CD14-positive monocyte (primary cell): ENCODE measurements around the gene MAML3. TPM values are rescaled to one million over a fixed set of nuclear protein-coding genes. Genes with fewer than 3 reads are reported as not detected.

Source experiments
- DNase-seq, 3 donors: peaks; one replicate each; pipeline ENCODE4 v3.0.0-alpha.2; 2011 to 2022
- H2AFZ ChIP-seq: 2 replicates; pipeline ENCODE4 v1.6.0; 2012; ENCODE audit warnings: mild to moderate bottlenecking, low read depth, low read length, inconsistent platforms; ENCODE audit not compliant: insufficient read depth, poor library complexity, severe bottlenecking
- H3K27ac ChIP-seq, 2 donors: 1 replicate in 1 of 2; 2 replicates in 1 of 2; pipeline ENCODE4 v1.5.1; 2012 to 2013; ENCODE audit warnings: low read length in 2 of 2, control low read depth in 1 of 2, inconsistent platforms in 1 of 2, low read depth in 1 of 2, mild to moderate bottlenecking in 1 of 2
- H3K27me3 ChIP-seq, 2 donors: one replicate each; pipeline versions ENCODE4 v1.6.0 to v1.6.1; 2011 to 2013; ENCODE audit warnings: low read length in 2 of 2; ENCODE audit not compliant: control insufficient read depth in 2 of 2, insufficient read depth in 2 of 2
- H3K36me3 ChIP-seq, 2 donors: replicated peaks in 1 of 2; 1 replicate in 1 of 2; 2 replicates in 1 of 2; pipeline versions ENCODE4 v1.5.1 to v1.6.1; 2012 to 2013; ENCODE audit warnings: low read length in 2 of 2, control low read depth in 1 of 2, inconsistent platforms in 1 of 2, mild to moderate bottlenecking in 1 of 2; ENCODE audit not compliant: insufficient read depth in 2 of 2, control insufficient read depth in 1 of 2
- H3K4me1 ChIP-seq, 2 donors: 1 replicate in 1 of 2; 2 replicates in 1 of 2; pipeline versions ENCODE4 v1.5.1 to v1.6.1; 2012 to 2013; ENCODE audit warnings: low read length in 2 of 2, control low read depth in 1 of 2, inconsistent platforms in 1 of 2, mild to moderate bottlenecking in 1 of 2, moderate library complexity in 1 of 2; ENCODE audit not compliant: insufficient read depth in 2 of 2, control insufficient read depth in 1 of 2
- H3K4me2 ChIP-seq: replicated peaks from 2 replicates; pipeline ENCODE3; 2012; ENCODE audit warnings: low read length, moderate library complexity, mild to moderate bottlenecking; ENCODE audit not compliant: poor library complexity, severe bottlenecking; ENCODE audit errors: extremely low read depth
- H3K4me3 ChIP-seq, 3 experiments: fragments of 200-600 bp in 1 of 3; sonication (generic) in 1 of 3; replicated peaks in 1 of 3; 1 replicate in 2 of 3; 2 replicates in 1 of 3; pipeline ENCODE4 v1.5.1; 2011 to 2013; ENCODE audit warnings: low read length in 3 of 3, mild to moderate bottlenecking in 3 of 3, control low read depth in 2 of 3, low read depth in 2 of 3, inconsistent platforms in 1 of 3, moderate library complexity in 1 of 3
- H3K79me2 ChIP-seq: 2 replicates; pipeline ENCODE4 v1.6.0; 2012; ENCODE audit warnings: mild to moderate bottlenecking, control low read depth, inconsistent platforms, low read length, moderate library complexity; ENCODE audit not compliant: insufficient read depth
- H3K9ac ChIP-seq: 2 replicates; pipeline ENCODE4 v1.6.0; 2017; ENCODE audit warnings: low read length, mild to moderate bottlenecking; ENCODE audit not compliant: insufficient read depth, poor library complexity, severe bottlenecking
- H3K9me3 ChIP-seq, 2 donors: replicated peaks in 1 of 2; 1 replicate in 1 of 2; 2 replicates in 1 of 2; pipeline versions ENCODE4 v1.5.1 to v1.6.1; 2012 to 2013; ENCODE audit warnings: low read length in 2 of 2, control low read depth in 1 of 2; ENCODE audit not compliant: control insufficient read depth in 1 of 2, insufficient read depth in 1 of 2
- H4K20me1 ChIP-seq: 2 replicates; pipeline ENCODE4 v1.6.0; 2012; ENCODE audit warnings: mild to moderate bottlenecking, low read length, control low read depth, moderate library complexity; ENCODE audit not compliant: insufficient read depth
- H3K27ac Mint-ChIP-seq, 7 donors: one replicate each; pipeline ENCODE4 v1.8.0; 2020; ENCODE audit warnings: mild to moderate bottlenecking in 7 of 7, mixed read lengths in 7 of 7, moderate library complexity in 6 of 7, inconsistent platforms in 2 of 7
- H3K27me3 Mint-ChIP-seq, 3 donors: one replicate each; pipeline ENCODE4 v1.8.0; 2021 to 2022; ENCODE audit warnings: low read depth in 3 of 3, mild to moderate bottlenecking in 3 of 3, mixed read lengths in 3 of 3, moderate library complexity in 3 of 3, inconsistent platforms in 1 of 3
- H3K36me3 Mint-ChIP-seq, 2 donors: one replicate each; pipeline ENCODE4 v1.8.0; 2020; ENCODE audit warnings: mixed read lengths in 2 of 2, inconsistent platforms in 1 of 2, mild to moderate bottlenecking in 1 of 2
- H3K4me1 Mint-ChIP-seq: one replicate; pipeline ENCODE4 v1.8.0; 2020; ENCODE audit warnings: mild to moderate bottlenecking, mixed read lengths
- H3K4me3 Mint-ChIP-seq, 2 donors: one replicate each; pipeline ENCODE4 v1.8.0; 2020; ENCODE audit warnings: mild to moderate bottlenecking in 2 of 2, mixed read lengths in 2 of 2, moderate library complexity in 1 of 2
- H3K9me3 Mint-ChIP-seq, 7 donors: one replicate each; pipeline ENCODE4 v1.8.0; 2020 to 2022; ENCODE audit warnings: mixed read lengths in 7 of 7, mild to moderate bottlenecking in 6 of 7, moderate library complexity in 6 of 7, inconsistent platforms in 2 of 7
- WGBS: methylation state at CpG from one replicate; pipeline ENCODE4 v1.1.5; 2013; ENCODE audit warnings: missing lambda C conversion rate; ENCODE audit not compliant: insufficient coverage; 5-methylcytosine and 5-hydroxymethylcytosine counted together
- intact Hi-C, 2 donors: fragments of 100-400 bp; cut with micrococcal nuclease; formaldehyde crosslinking; loops; one replicate each; pipeline versions ENCODE4 v1.15.0 to v1.15.1; 2023
- polyA plus RNA-seq, 3 donors: library from polyadenylated mRNA; depleted of rRNA in 1 of 3; unstranded in 2 of 3; stranded (reverse) in 1 of 3; fragments of 300-500 nt in 2 of 3; fragments of >200 nt in 1 of 3; fragmentation: Illumina TruSeq in 2 of 3; gene quantifications; 1 replicate in 2 of 3; 2 replicates in 1 of 3; pipeline ENCODE4 v1.2.3, GENCODE V29; 2012 to 2021
- TF ChIP-seq, protein P1 (sequence below): fragments of 200-600 bp; IDR thresholded peaks from one replicate; pipeline ENCODE4 v1.8.0; 2022; ENCODE audit warnings: antibody characterized with exemption, mild to moderate bottlenecking

MAML3 gene
- polyA plus RNA-seq, 3 donors = 1.5 to 6.5 (median 2.3) TPM

DNA sequence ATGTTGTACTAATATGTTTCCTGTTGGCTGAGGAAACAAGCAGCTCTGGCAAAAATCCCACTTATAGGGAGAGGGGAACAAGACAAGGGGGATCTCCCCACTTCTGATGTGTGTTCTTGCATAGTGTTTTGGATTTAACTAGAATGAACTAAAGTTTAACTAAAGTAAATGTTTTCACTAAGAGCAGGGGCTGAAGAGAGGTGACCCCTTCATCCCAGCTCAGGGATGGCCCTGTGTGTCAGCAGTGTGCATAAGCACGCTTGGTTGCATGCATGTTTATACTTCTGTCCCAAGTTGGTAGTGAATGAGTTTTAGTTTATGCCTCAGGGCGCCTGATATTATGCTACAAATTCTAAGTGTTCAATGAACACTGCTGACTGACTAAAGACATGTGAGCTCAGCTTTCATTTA is 319.0 kb downstream of the MAML3 start:
- Mint-ChIP-seq H3K36me3 (peaks cover 16 to 21% of the 10 kb centered on the region in 2 donors), H3K4me1 (peaks cover 3% of the 10 kb centered on the region), H3K4me3 (no peak overlapping the region), H3K9me3 (no peaks in the 10 kb centered on the region), H3K27me3 (peaks cover 0 to 3% (median 0%) of the 10 kb centered on the region in 3 donors), H3K27ac (no peak overlapping the region)
- H3K4me2 ChIP-seq = no peak overlapping the region
- H4K20me1 ChIP-seq = peaks cover 5% of the 10 kb centered on the region
- WGBS = 100% methylated on average over 1 of the region's 2 CpGs
- intact Hi-C loops = no loop called here
- no peaks in the 10 kb centered on the region for H3K36me3 ChIP-seq
- H3K9me3 ChIP-seq = no peaks in the 10 kb centered on the region
- no peaks in the 10 kb centered on the region for H3K27me3 ChIP-seq
- no peak for DNase-seq
- H3K27ac ChIP-seq = no peak overlapping the region
- H3K4me3 ChIP-seq = no peak overlapping the region
- TF ChIP-seq, protein P1, sequence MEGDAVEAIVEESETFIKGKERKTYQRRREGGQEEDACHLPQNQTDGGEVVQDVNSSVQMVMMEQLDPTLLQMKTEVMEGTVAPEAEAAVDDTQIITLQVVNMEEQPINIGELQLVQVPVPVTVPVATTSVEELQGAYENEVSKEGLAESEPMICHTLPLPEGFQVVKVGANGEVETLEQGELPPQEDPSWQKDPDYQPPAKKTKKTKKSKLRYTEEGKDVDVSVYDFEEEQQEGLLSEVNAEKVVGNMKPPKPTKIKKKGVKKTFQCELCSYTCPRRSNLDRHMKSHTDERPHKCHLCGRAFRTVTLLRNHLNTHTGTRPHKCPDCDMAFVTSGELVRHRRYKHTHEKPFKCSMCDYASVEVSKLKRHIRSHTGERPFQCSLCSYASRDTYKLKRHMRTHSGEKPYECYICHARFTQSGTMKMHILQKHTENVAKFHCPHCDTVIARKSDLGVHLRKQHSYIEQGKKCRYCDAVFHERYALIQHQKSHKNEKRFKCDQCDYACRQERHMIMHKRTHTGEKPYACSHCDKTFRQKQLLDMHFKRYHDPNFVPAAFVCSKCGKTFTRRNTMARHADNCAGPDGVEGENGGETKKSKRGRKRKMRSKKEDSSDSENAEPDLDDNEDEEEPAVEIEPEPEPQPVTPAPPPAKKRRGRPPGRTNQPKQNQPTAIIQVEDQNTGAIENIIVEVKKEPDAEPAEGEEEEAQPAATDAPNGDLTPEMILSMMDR = no peak
- peaks cover 1 to 4% of the 10 kb centered on the region in 2 donors for H3K4me1 ChIP-seq
- H3K9ac ChIP-seq = no peak overlapping the region
- no peaks in the 10 kb centered on the region for H3K79me2 ChIP-seq
- no peak overlapping the region for H2AFZ ChIP-seq

DNA sequence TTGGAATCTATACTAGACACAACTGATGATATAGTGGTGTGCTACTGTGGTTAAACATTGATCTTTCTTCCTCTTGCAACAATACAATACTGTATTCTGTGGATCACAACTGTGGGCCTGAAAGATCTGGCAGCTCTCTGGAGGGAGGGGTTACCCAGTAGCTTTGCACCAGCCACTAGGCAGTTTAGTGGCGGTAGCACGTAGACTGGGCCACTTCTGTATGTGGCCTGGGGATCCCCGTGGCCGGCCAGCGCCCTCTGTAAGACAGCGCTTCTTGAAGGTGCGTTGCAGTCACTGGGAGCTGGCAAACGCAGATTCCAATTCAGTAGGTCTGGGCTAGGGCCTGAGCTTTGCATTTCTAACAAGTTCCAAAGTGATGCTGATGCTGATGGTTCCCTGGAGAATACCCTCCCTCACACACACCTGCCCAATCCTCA is 319.7 kb downstream of the MAML3 start:
- H3K27ac ChIP-seq = no peak overlapping the region
- no peak overlapping the region for H3K4me3 ChIP-seq
- no peak overlapping the region for H3K9ac ChIP-seq
- no peaks in the 10 kb centered on the region for H3K36me3 ChIP-seq
- no peaks in the 10 kb centered on the region for H3K9me3 ChIP-seq
- no peaks in the 10 kb centered on the region for H3K79me2 ChIP-seq
- H3K9me3 Mint-ChIP-seq = no peaks in the 10 kb centered on the region
- peaks cover 0 to 3% (median 0%) of the 10 kb centered on the region in 3 donors for H3K27me3 Mint-ChIP-seq
- TF ChIP-seq, protein P1 = no peak
- peaks cover 10% of the 10 kb centered on the region for H3K4me1 Mint-ChIP-seq
- H3K36me3 Mint-ChIP-seq = peaks cover 12 to 20% of the 10 kb centered on the region in 2 donors
- no peak overlapping the region for H3K4me2 ChIP-seq
- H3K27ac Mint-ChIP-seq = no peak overlapping the region
- intact Hi-C loops = no loop called here
- H2AFZ ChIP-seq = no peak overlapping the region
- 95% methylated on average over 7 of the region's 8 CpGs for WGBS
- H4K20me1 ChIP-seq = peaks cover 5% of the 10 kb centered on the region
- H3K4me1 ChIP-seq = peaks cover 8 to 9% of the 10 kb centered on the region in 2 donors
- H3K27me3 ChIP-seq = no peaks in the 10 kb centered on the region
- no peak overlapping the region for H3K4me3 Mint-ChIP-seq
- no peak for DNase-seq
